Measurements from ENCODE around the gene DYNLL2. TPM values are rescaled to one million over a fixed set of nuclear protein-coding genes. Genes with fewer than 3 reads are reported as not detected.

Gene DYNLL2
- total RNA-seq, 4 donors from 2014 or later, result 13.9 to 21.3 (median 16.6) TPM

- H3K9me3 ChIP-seq, result no peaks in the 10 kb centered on the region
- TF ChIP-seq, protein P1, sequence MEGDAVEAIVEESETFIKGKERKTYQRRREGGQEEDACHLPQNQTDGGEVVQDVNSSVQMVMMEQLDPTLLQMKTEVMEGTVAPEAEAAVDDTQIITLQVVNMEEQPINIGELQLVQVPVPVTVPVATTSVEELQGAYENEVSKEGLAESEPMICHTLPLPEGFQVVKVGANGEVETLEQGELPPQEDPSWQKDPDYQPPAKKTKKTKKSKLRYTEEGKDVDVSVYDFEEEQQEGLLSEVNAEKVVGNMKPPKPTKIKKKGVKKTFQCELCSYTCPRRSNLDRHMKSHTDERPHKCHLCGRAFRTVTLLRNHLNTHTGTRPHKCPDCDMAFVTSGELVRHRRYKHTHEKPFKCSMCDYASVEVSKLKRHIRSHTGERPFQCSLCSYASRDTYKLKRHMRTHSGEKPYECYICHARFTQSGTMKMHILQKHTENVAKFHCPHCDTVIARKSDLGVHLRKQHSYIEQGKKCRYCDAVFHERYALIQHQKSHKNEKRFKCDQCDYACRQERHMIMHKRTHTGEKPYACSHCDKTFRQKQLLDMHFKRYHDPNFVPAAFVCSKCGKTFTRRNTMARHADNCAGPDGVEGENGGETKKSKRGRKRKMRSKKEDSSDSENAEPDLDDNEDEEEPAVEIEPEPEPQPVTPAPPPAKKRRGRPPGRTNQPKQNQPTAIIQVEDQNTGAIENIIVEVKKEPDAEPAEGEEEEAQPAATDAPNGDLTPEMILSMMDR (IDR thresholded peaks at IDR 0.05), result no peak
- TF ChIP-seq EP300 (IDR thresholded peaks at IDR 0.05) (no peak), POLR2A (IDR thresholded peaks at IDR 0.05) (no peak)
- WGBS, 2 donors, result 31 to 36% methylated on average over 1 of the region's 1 CpG
- no peak overlapping the region for H3K27ac ChIP-seq
- H3K4me1 ChIP-seq, result no peaks in the 10 kb centered on the region
- H3K27me3 ChIP-seq, result no peaks in the 10 kb centered on the region
- no peaks in the 10 kb centered on the region for H3K36me3 ChIP-seq
- no peak for DNase-seq (ENCODE audit: low spot score in 2 of 2)
- no peak overlapping the region for H3K4me3 ChIP-seq
Observed at GRCh38 chr17:58052407-58052806, 30.8 kb upstream of the DYNLL2 start.

DNA sequence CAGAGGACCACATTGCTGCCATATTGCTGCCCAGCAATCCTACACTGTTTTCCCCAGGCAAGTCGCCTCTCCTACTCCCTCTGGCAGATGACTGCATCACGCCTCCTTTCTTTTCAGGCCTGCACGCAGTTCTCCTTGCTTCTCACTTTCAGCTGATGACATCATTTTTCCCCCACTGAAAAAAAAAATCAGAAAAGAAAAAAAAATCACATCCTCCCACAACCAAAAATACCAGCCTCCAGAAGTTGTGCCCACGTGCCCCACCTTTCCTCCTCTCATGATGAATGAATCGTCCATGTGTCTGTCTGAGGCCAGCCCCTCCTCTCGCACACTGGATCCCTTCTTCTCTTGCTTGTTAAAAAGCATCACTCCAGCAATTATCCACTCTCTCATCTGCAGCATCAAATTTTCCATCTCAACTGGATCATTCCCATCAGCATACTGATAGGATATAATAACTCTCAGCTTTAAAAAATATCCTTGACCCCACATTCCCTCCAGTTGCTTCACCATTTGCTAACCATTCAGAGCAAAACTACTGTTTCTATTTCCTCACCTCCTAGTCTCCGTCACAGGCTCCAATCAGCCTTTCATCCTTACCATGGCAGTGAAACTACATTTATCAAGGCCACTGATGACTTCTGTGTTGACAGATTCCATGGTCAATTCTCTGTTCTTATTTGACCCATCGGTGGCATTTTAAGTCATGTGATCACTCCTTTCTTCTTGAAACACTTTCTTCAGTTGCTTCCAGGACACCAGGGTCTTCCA lies 30.1 kb upstream of the DYNLL2 start:
- WGBS, 2 donors, result 42 to 47% methylated on average over 8 of the region's 8 CpGs
- Histone ChIP-seq H3K27ac (no peak overlapping the region), H3K27me3 (no peaks in the 10 kb centered on the region), H3K36me3 (no peaks in the 10 kb centered on the region), H3K4me3 (no peak overlapping the region), H3K4me1 (no peaks in the 10 kb centered on the region), H3K9me3 (no peaks in the 10 kb centered on the region)
- TF ChIP-seq EP300 (IDR thresholded peaks at IDR 0.05) (no peak), POLR2A (IDR thresholded peaks at IDR 0.05) (no peak)
- TF ChIP-seq, protein P1 (IDR thresholded peaks at IDR 0.05), result no peak
- no peak for DNase-seq (ENCODE audit: low spot score in 2 of 2)

DNA sequence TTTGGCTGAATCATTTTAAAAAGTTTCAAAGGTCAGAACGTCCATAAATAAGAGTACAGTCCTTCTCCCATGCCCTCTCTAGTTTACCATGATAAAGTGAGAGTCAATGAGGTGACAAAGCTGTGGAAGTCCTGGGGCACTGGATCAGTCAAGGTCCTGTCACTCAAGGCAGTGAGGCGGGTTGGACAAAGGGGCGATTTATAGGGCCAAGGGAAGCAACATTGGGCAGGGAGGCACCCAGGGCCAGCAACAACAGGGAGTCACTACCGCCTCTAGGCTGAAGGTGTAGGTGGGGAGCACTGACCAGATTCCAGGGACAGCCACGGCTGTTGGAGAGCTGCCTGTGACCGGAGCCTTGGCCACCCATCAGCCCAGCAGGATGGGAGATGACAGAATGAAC lies 28.6 kb upstream of the DYNLL2 start:
- no peaks in the 10 kb centered on the region for H3K4me1 ChIP-seq
- H3K27me3 ChIP-seq, result peaks cover 0 to 3% of the 10 kb centered on the region in 2 donors
- DNase-seq (ENCODE audit: low spot score in 2 of 2), result no peak
- H3K9me3 ChIP-seq, result no peaks in the 10 kb centered on the region
- no peaks in the 10 kb centered on the region for H3K36me3 ChIP-seq
- TF ChIP-seq, protein P1 (IDR thresholded peaks at IDR 0.05), result no peak
- TF ChIP-seq POLR2A (IDR thresholded peaks at IDR 0.05) (no peak), EP300 (IDR thresholded peaks at IDR 0.05) (no peak)
- no peak overlapping the region for H3K4me3 ChIP-seq
- no peak overlapping the region for H3K27ac ChIP-seq
- WGBS, 2 donors, result 67 to 71% methylated on average over 6 of the region's 6 CpGs

DNA sequence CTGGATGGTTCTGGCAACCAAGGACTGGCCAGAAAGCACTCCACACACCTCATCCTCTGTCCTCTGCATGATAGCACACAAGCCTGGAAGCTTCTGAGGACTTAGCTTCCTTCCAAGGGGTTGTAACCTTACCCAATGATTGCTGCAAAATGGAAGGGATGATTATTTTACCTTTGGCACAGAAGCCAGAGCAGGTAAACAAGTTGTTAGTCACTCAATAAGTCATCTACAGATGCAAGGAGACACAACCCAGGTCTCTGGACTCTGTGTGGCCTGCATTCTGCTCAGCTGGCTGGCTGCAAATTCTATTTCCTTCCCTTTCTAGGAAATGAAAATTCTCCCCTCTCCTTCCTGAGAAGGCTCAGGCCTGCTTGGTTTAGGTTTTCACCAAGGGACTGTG lies 26.7 kb upstream of the DYNLL2 start:
- Histone ChIP-seq H3K27me3 (peaks cover 0 to 16% of the 10 kb centered on the region in 2 donors), H3K4me1 (no peaks in the 10 kb centered on the region), H3K9me3 (no peaks in the 10 kb centered on the region), H3K36me3 (no peaks in the 10 kb centered on the region), H3K27ac (no peak overlapping the region), H3K4me3 (no peak overlapping the region)
- no peak for DNase-seq (ENCODE audit: low spot score in 2 of 2)
- TF ChIP-seq, protein P1 (IDR thresholded peaks at IDR 0.05), result no peak
- TF ChIP-seq EP300 (IDR thresholded peaks at IDR 0.05), result no peak
- no peak for TF ChIP-seq POLR2A (IDR thresholded peaks at IDR 0.05)

DNA sequence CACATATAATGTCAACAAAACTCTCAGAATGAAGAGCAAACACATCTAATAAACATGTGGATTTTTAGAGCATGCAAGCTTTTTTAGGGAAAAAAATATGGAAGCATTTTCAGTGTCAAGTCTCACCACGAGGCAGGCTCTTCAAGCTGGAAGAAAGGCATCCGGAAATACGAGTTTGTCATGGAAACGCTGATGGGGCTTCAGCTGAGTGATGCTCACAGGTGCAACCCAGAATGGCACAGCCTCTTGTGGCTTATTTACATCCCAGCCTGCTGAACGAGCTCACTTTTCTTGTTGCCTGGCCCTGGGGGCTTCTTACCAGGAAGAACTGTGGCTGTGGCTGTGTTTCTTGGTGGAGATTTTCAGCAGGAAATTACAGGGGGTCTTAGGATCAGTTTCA lies 24.1 kb upstream of the DYNLL2 start:
- Histone ChIP-seq H3K36me3 (no peaks in the 10 kb centered on the region), H3K9me3 (no peaks in the 10 kb centered on the region), H3K27ac (no peak overlapping the region), H3K4me3 (no peak overlapping the region), H3K27me3 (peaks cover 0 to 16% of the 10 kb centered on the region in 2 donors), H3K4me1 (no peaks in the 10 kb centered on the region)
- WGBS, 2 donors, result 34 to 55% methylated on average over 5 of the region's 5 CpGs
- TF ChIP-seq, protein P1 (IDR thresholded peaks at IDR 0.05), result no peak
- TF ChIP-seq POLR2A (IDR thresholded peaks at IDR 0.05), result no peak
- TF ChIP-seq EP300 (IDR thresholded peaks at IDR 0.05), result no peak
- no peak for DNase-seq (ENCODE audit: low spot score in 2 of 2)

Measured in tibial nerve (tissue), 4 donors.